ENCODE results near the gene DPP6. TPM values are rescaled to one million over a fixed set of nuclear protein-coding genes. Genes with fewer than 3 reads are reported as not detected.
"Not testable (repeated sequence)": the region's sequence is repeated elsewhere in the genome, so short reads cannot be mapped to it uniquely, and the experiment has no call there.

DPP6 gene
- 0.05 TPM in 1 of 2 replicates, not detected in the other for total RNA-seq

- not testable (repeated sequence) for DNase-seq (ENCODE audit: low read depth)
Measured at GRCh38 chr7:154051643-154052529, at the start of gene DPP6. Gene DPP6 (plus strand): TSS chr7:154052398.

- DNase-seq (ENCODE audit: low read depth) = not testable (repeated sequence)
Measured at GRCh38 chr7:154009423-154009911, 42.7 kb upstream of the DPP6 start.

GRCh38 chr7:154010726-154011568 lies 41.3 kb upstream of the DPP6 start:
- DNase-seq (ENCODE audit: low read depth) = not testable (repeated sequence)

- not testable (repeated sequence) for DNase-seq (ENCODE audit: low read depth)
Measured at GRCh38 chr7:154012800-154013199, 39.4 kb upstream of the DPP6 start.

GRCh38 chr7:154015636-154016035 lies 36.6 kb upstream of the DPP6 start:
- DNase-seq (ENCODE audit: low read depth) = not testable (repeated sequence)

- DNase-seq (ENCODE audit: low read depth) = not testable (repeated sequence)
Measured at GRCh38 chr7:154018354-154018753, 33.8 kb upstream of the DPP6 start.

- DNase-seq (ENCODE audit: low read depth) = not testable (repeated sequence)
Measured at GRCh38 chr7:154027805-154028204, 24.4 kb upstream of the DPP6 start.

GRCh38 chr7:154030476-154031080 lies 21.6 kb upstream of the DPP6 start:
- DNase-seq (ENCODE audit: low read depth) = not testable (repeated sequence)

- DNase-seq (ENCODE audit: low read depth) = not testable (repeated sequence)
Measured at GRCh38 chr7:154039466-154040165, 12.6 kb upstream of the DPP6 start.

GRCh38 chr7:154050394-154050793 lies 1.8 kb upstream of the DPP6 start:
- not testable (repeated sequence) for DNase-seq (ENCODE audit: low read depth)

GRCh38 chr7:154051006-154051642 lies 1.1 kb upstream of the DPP6 start:
- DNase-seq (ENCODE audit: low read depth) = not testable (repeated sequence)

- not testable (repeated sequence) for DNase-seq (ENCODE audit: low read depth)
Measured at GRCh38 chr7:154052530-154053252, 493 bp downstream of the DPP6 start.

- DNase-seq (ENCODE audit: low read depth) = not testable (repeated sequence)
Measured at GRCh38 chr7:154053466-154054312, 1.5 kb downstream of the DPP6 start.

- DNase-seq (ENCODE audit: low read depth) = not testable (repeated sequence)
Measured at GRCh38 chr7:154054664-154055063, 2.5 kb downstream of the DPP6 start.

GRCh38 chr7:154055491-154056106 lies 3.4 kb downstream of the DPP6 start:
- DNase-seq (ENCODE audit: low read depth) = peak; percentile 16

- not testable (repeated sequence) for DNase-seq (ENCODE audit: low read depth)
Measured at GRCh38 chr7:154058783-154059182, 6.6 kb downstream of the DPP6 start.

GRCh38 chr7:154060551-154060950 lies 8.4 kb downstream of the DPP6 start:
- DNase-seq (ENCODE audit: low read depth) = not testable (repeated sequence)

GRCh38 chr7:154071833-154072232 lies 19.6 kb downstream of the DPP6 start:
- DNase-seq (ENCODE audit: low read depth) = not testable (repeated sequence)

Data from renal cortical epithelial cell (primary cell).